ENCODE measurements around the gene CYP2C18. TPM values are rescaled to one million over a fixed set of nuclear protein-coding genes. Genes with fewer than 3 reads are reported as not detected.
"Not testable (repeated sequence)": the region's sequence is repeated elsewhere in the genome, so short reads cannot be mapped to it uniquely, and the experiment has no call there.

The CYP2C18 gene
- not detected for polyA plus RNA-seq (ENCODE audit: insufficient read length)

DNA sequence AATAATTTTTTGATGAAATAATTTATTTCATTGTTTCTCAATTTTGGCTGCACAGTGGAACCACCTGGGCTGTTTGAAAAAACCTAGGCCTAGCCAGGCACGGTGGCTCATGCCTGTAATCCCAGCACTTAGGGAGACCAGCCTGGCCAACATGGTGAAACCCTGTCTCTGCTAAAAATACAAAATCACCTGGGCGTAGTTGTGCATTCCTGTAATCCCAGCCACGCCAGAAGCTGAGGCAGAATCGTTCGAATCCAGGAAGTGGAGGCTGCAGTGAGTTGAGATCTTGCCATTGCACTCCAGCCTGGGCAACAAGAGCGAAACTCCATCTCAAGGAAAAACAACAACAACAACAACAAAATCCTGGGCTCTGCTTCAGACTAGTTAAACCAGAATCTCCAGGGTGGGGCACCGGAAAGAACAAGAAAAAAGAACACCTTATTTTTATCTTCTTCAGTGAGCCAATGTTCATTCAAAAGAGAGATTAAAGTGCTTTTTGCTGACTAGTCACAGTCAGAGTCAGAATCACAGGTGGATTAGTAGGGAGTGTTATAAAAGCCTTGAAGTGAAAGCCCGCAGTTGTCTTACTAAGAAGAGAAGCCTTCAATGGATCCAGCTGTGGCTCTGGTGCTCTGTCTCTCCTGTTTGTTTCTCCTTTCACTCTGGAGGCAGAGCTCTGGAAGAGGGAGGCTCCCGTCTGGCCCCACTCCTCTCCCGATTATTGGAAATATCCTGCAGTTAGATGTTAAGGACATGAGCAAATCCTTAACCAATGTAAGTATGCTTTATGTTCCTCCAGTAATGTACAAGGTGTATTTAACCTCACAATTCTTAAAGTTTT, at the start of gene CYP2C18:
Gene CYP2C18, plus strand, starts transcription at position 516 of the 841 bp plus-strand sequence. Its CDS starts 91 bp downstream, at position 607.
- no peak for DNase-seq (ENCODE audit: low read depth)

DNA sequence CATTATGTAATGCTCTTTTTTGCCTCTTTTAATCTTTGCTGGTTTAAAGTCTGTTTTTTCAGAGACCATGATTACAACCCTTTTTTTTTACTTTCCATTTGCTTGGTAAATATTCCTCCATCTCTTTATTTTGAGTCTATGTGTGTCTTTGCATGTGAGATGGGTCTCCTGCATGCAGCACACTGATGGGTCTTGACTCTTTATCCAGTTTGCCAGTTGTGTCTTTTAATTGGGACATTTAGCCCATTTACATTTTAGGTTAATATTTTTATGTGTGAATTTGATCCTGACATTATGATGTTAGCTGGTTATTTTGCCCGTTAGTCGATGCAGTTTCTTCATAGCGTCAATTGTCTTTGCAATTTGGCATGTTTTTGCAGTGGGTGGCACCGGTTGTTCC, 45.4 kb upstream of the CYP2C18 start:
- not testable (repeated sequence) for DNase-seq (ENCODE audit: low read depth)

DNA sequence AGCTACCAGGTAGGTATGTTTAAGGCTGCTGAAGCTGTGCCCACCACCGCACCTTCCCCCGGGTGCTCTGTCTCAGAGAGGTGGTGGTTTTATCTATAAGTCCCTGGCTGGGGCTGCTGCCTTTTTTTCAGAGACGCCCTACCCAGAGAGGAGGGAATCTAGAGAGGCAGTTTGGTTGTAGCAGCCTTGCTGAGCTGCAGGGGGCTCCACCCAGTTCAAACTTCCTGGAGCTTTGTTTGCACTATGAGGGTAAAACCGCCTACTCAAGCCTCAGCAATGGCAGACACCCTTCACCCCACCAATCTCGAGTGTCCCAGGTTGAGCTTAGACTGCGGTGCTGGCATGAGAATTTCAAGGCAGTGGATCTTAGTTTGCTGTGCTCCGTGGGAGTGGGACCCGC, 43.6 kb upstream of the CYP2C18 start:
- DNase-seq (ENCODE audit: low read depth), result no peak

DNA sequence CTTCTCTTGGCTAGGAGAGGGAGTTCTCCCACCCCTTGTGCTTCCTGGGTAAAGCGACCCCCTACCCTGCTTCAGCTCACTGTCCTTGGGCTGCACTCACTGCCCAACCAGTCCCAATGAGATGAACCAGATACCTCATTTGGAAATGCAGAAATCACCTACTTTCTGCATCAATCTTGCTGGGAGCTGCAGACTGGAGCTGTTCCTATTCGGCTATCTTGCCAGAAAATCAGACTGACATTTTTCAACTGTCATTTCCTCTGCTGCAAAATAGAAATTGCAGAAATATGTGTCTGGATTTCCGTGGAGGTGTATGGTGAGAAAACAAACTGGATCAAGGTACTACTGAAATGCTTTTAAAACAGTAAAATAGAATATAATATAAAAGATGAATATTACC, 43.0 kb upstream of the CYP2C18 start:
- DNase-seq (ENCODE audit: low read depth), result no peak

DNA sequence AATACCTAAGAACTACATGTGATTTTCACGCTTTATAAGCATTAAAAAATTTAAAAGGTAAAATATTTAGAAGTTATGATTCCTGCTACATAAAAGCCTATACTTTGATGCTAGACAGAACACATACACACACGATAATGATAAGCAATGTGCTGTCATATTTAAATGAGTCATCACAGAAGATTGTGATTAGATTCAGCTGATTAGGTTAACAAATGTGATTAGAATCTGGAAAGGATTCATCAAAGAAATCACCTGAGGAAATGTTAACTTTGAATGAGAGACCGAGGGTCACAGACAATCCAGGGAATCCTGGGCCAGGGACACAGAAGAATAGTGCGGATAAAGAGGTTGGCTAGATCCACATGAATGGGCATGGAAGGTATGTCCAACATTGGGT, 42.0 kb upstream of the CYP2C18 start:
- DNase-seq (ENCODE audit: low read depth), result no peak

DNA sequence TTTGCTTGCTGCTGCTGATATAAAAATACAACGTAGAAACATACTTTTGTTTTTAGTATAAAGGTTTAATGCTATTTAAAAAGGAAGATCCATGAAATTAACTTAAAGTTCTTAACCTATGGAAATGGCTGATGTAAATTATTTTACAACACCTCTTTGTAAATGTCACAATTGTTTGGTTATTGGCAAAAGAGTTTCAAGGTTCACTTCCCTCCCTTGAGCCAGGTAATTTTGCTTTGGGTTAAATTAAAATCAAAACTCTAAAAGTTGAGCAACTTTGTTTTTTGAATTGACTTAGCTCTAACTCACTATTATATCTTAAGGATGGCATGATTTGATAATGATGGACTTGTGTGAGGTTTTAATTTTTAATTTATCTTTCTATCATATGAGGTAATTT, 39.2 kb upstream of the CYP2C18 start:
- DNase-seq (ENCODE audit: low read depth), result no peak

DNA sequence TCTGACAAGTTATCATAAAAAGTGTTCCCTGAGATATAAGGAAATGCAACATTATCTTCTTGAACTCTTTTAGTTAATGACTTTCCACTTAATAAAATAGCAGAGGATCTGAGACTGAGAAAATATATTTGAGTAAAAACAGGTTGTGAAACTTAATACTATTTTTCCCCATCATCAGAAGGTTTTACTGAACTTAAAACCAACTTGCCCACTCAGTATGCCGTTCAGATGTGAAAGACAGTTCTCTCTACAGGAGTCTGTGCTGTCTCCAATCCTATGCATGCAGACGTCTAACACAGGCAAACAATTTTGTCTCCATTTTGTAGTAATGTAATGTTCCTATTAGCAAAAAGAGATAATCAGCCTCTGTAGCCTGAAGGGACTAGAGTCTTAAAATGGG, 38.2 kb upstream of the CYP2C18 start:
- DNase-seq (ENCODE audit: low read depth), result no peak

DNA sequence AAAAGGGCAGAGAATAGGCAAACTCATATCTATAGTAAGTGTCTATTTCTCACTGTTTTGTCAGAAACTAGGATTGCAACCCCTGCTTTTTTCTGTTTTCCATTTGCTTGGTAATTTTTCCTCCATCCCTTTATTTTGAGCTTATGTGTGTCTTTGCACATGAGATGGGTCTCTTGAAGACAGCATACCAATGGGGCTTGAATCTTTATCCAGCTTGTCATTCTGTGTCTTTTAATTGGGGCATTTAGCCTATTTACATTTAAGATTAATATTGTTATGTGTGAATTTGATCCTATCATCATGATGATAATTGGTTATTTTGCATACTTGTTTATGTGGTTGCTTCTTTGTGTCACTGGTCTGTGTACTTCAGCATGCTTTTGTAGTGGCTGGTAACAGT, 28.3 kb upstream of the CYP2C18 start:
- DNase-seq (ENCODE audit: low read depth), result not testable (repeated sequence)

DNA sequence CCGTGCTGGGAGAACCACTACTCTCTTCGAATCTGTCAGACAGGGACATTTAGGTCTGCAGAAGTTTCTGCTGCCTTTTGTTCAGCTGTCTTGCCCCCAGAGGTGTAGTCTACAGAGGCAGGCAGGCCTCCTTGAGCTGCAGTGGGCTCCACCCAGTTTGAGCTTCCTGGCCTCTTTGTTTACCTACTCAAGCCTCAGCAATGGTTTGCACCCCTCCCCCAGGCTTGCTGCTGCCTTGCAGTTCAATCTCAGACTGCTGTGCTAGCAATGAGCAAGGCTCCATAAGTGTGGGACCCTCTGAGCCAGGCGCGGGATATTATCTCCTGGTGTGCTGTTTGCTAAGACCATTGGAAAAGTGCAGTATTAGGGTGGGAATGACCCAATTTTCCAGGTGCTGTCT, 20.5 kb upstream of the CYP2C18 start:
- not testable (repeated sequence) for DNase-seq (ENCODE audit: low read depth)

DNA sequence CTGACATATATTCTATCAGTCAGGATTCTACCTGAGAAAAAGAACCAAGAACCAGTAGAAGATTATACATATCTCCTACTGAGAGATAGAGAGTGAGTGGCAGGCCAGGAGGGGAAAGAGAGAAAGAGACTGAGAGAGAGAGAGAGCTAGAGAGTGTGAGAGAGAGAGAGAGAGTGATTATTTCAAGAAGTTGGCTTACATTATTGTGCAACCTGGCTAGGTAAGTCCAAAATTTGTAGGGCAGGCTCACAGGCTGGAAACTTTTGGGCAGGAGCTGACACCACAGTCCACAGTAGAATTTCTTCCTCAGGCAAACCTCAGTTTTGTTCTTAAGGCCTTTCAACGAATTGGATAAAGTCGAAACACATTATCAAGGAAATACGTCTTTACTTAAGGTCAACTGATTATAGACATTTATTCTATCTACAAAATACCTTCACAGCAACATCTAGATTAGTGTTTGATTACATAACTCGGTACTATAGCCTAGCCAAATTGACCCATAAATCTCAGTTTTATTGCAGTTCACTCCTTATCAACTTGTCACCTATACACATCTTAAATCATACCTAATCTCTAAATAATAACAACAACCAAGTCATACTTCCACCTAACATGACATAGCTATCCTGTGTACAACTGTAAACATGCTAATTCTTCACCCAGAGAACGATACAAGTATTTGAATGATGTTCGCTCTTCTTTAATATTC, 17.0 kb upstream of the CYP2C18 start:
- no peak for DNase-seq (ENCODE audit: low read depth)

DNA sequence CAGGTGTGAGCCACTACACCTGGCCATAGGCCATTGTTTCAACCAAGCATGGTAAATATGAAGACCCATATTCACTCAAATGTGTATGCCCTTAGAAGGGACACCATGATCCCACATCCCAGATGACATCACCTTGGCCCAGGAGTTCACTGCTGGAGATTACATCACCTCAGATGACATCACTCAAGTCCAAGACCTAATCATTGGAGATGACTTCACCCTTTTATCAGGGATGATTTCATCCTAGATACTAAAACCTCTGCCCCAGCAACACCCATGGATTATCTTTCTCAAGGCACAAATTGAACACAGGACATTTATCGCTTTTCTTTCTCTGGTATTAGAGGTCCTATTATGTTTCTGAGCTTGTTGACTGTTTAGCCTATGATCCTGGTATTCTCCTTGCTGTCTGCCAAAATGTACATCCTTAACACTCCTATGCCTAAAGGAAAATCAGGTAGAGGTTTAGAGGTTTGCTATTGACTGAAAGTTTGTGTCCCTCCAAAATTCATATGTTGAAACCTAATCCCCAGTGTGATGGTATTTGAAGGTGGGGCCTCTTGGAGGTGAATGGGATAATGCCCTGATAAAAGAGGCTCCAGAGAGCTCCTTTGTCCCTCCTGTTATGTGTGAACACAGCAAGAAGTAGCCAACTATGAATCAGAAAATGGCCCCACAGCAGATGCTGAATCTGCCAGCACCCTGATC, 9.8 kb upstream of the CYP2C18 start:
- no peak for DNase-seq (ENCODE audit: low read depth)

DNA sequence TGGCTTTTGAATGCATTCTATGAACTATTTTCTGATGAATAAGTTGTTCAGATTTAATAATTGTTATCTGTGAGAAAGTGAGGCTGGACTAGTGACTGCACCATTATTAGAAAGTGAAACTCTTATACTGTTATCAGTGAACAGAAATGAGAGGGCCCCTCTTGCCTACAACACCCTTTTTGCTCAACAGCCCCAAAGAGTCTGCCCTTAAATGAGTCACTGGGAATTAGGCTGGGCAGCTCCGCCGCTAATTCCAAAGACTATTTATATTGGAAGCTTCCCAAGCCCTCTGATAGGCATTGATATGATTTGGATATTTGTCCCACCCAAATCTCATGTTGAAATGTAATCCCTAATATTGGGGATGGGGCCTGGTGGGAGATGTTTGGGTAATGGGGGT, 7.0 kb upstream of the CYP2C18 start:
- no peak for DNase-seq (ENCODE audit: low read depth)

DNA sequence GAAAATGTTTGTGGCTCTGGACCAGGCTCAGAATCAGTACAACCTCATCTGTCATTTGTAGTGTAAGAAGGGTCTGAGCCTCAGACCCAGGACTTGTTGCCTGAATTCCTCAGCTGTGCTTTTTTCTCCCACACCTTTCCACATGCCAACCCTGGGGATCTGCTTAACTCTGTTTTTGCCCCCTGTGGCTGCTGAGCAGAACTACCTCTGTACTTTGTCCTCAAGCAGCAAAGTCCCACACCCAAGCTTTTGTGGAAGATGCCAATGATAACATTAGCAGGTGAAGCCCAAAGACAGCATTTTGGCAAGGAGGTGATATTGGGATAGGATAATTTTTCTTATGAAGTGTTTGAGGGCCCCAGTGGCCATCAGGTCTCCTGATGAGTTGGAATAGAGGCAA, 5.8 kb upstream of the CYP2C18 start:
- no peak for DNase-seq (ENCODE audit: low read depth)

DNA sequence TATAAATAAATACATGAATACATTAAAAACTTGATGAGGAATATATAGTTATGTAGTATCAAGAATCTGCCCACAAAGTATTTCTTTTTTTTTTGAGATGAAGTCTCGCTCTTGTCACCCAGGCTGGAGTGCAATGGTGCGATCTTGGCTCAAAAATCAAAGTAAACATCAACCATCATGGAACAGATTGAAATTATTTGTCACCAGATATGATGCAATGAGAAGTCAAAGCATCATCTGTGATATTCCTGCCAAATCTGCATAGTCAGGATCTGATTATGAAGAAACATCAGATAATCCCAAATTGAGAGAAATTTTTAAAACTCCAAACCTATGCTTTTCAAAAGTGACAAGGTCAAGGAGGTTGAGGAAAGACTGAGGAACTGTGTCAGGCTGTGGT, 5.1 kb upstream of the CYP2C18 start:
- no peak for DNase-seq (ENCODE audit: low read depth)

DNA sequence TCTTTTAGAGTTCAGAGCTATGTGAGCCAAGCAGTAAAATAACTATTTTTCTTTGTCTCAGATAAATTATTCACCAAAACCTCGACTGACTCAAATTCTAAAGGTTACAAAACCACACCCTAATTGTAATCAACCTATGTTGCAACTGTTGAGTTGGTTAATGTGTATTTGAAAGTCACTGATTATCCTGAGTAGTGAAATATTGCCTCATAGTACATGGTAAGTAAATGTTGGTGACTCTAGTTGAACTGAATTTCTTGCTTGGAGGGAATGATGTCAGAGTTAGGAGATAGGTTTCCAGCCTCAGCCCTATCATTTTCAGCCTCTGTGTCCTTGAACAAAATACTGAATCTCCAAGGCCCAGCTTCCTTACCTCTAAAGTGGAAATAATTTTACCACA, 3.0 kb upstream of the CYP2C18 start:
- DNase-seq (ENCODE audit: low read depth), result no peak

DNA sequence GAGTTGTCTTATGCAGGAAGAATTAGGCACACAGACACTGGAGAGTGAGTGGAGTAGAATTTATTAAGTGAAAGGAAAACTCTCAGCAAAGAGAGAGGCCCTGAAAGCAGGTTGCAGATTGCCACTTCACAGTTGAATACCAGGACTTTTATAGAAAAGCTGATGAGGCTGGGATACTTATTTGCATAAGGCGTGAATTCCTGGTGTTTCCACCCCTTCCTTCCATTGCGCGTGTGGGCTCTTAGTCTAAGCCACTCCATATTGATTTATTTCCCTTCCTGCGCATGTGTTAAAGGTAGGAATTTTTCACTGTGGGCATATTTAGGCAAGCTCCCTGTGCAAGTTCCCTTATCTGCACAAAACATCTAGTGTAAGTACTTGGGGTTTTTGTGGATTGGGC, 893 bp upstream of the CYP2C18 start:
- not testable (repeated sequence) for DNase-seq (ENCODE audit: low read depth)

DNA sequence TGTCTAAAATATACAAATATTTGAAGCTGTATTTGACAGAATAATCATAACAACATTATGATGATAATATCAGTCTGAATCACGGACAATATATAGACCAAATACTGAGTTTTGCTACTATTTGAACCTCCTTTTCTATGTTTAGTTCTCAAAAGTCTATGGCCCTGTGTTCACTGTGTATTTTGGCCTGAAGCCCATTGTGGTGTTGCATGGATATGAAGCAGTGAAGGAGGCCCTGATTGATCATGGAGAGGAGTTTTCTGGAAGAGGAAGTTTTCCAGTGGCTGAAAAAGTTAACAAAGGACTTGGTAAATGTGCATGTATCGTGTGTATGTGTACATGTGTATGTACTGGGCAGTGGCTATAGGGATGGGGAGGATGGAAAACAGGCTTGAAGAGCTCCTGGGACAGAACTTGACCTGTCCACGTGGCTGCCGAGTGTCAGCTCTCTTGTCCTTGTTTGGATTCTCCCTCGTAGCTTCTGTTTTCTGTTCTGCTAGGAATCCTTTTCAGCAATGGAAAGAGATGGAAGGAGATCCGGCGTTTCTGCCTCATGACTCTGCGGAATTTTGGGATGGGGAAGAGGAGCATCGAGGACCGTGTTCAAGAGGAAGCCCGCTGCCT, 4.2 kb downstream of the CYP2C18 start:
- DNase-seq (ENCODE audit: low read depth), result no peak

DNA sequence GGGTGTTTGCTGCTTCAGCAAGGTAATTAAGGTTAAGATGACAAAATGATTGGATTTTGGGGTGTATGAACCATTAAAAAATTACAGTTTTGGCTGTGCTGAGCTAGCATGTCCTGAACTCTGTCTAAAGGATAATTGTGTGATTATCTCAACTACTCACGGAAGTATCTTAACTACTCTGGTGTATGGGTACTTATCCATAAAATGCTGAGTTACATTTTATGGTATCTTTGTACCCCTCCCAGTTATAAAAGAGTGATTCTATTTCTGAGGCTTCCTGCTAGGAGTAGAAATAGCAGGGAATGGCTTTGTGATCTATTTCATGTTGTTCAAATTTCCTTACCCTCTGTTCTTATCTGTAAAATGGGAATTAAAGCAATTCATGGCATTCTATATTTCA, 22.6 kb downstream of the CYP2C18 start:
- DNase-seq (ENCODE audit: low read depth), result no peak

DNA sequence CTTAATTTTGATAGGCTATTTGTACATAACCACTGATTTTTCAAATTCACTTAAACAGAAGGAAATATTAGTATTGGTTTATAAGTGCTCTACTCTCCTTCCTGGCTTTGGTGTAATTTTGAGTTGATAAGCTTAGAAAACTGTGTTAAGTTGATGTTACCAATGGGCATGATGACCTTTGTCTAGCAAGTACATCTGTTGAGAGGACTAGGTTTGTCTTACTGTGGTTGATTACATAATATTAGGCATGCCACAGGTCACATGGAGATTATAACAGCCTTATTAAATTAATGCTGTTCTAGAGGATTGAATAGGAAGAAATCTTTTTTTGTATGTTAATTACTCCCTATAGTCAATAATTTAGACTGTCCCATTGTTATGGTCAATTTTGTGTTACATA, 27.0 kb downstream of the CYP2C18 start:
- no peak for DNase-seq (ENCODE audit: low read depth)

DNA sequence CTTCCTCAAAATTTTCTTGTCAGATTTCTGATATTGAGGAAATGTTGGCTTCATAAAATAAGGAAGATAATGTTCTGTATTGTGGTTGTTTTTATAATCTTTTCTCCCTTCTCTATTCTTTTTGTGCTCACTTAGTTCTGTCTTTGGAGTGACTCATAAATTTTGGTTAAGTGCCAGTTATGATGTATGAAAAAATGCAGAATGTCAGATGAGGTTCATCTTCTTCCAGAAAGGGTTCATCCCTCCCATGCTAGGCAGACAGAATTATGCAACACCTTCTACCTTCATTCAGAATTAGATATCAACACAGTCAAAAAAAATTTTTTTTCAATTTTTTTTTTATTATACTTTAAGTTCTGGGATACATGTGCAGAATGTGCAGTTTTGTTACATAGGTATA, 42.3 kb downstream of the CYP2C18 start:
- no peak for DNase-seq (ENCODE audit: low read depth)

DNA sequence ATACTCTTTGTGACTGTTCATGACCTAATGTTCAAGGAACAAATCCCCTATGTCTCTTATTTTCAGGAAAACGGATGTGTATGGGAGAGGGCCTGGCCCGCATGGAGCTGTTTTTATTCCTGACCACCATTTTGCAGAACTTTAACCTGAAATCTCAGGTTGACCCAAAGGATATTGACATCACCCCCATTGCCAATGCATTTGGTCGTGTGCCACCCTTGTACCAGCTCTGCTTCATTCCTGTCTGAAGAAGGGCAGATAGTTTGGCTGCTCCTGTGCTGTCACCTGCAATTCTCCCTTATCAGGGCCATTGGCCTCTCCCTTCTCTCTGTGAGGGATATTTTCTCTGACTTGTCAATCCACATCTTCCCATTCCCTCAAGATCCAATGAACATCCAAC, 51.7 kb downstream of the CYP2C18 start:
- DNase-seq (ENCODE audit: low read depth), result no peak

DNA sequence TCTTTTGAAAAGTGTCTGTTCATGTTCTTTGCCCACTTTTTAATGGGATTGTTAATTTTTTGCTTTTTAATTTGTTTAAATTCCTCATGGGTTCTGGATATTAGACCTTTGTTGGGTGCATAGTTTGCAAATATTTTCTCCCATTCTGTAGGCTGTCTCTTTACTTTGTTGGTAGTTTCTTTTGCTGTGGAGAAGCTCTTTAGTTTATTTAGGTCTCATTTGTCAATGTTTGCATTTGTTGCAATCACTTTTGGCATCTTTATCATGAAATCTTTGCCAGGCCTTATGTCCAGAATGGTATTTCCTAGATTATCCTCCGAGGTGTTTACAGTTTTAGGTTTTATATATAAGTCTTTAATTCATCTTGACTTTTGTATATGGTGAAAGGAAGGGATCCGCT, 55.1 kb downstream of the CYP2C18 start:
- no peak for DNase-seq (ENCODE audit: low read depth)
